LNCAP (cell line): Measurements from ENCODE around the gene RASGRP2.
A peak's percentile ranks its signal among the peaks of the same experiment; 100 is the strongest.

Source experiments
- CTCF ChIP-seq: fragments of 450-650 bp; IDR thresholded peaks from 2 replicates; pipeline ENCODE4 v1.5.1; 2017; ENCODE audit warnings: mild to moderate bottlenecking

Gene RASGRP2

GRCh38 chr11:64724863-64725532, 18.9 kb downstream of the RASGRP2 start:
- no peak for TF ChIP-seq CTCF

DNA sequence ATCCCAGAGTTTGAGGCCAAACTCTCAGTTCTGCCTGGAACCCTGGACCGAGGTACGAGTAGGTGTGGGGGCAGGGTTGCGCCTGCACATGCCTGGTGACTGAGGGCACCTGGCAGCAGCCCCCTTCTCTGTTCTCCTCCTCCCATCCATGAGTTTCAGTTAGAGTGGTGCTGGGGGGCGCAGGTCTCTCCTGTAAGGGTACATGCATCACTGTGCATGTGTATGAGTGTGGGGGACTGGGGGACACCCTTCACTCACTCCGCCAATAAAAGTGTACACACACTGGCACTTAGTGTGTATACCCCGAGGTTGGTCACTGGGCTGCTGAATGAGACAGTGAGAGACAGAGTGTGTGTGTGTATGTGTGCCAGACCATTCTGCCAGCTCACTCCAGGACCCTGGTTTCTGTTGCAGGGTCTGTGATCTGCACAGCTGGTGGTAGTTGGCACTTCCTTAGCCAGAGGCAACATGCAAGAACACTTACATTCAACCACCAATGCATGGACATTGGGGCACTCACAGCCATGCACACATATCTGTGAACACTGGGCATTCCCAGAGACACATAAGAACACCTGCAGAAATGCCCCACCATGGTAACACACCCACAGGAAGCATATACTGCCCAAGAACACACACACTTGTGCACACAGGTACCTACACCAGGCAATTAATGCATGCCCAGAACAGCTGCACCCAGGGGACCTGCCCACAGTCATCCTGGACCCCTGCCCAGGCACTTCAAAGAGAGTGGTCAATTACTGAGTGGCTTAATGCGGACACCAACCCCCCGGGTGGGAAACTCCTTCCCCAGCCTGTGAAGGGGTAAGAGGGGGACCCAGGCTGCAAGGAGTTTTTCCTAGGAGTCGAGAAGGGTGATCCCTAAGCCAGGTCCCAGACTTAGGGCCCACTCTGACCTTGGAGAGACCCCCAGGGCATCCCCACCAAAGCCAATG, 19.8 kb downstream of the RASGRP2 start:
- no peak for TF ChIP-seq CTCF

- TF ChIP-seq CTCF: peak; percentile 100
Measured at GRCh38 chr11:64723117-64723906, 20.6 kb downstream of the RASGRP2 start, which contains the start of gene NRXN2. TSS of gene NRXN2 (minus strand) at chr11:64723197. CDS start at chr11:64713699, 9,498 bp downstream.

- no peak for TF ChIP-seq CTCF
Measured at GRCh38 chr11:64722141-64723065, 21.5 kb downstream of the RASGRP2 start.

- TF ChIP-seq CTCF: no peak
Measured at GRCh38 chr11:64721359-64721699, 22.6 kb downstream of the RASGRP2 start.

- TF ChIP-seq CTCF: no peak
Measured at GRCh38 chr11:64720640-64721358, 23.1 kb downstream of the RASGRP2 start.
